Medulla oblongata (tissue), 1 donor: ENCODE results near the gene RAC2.
A peak's percentile ranks its signal among the peaks of the same experiment; 100 is the strongest.

Source experiments
- DNase-seq: peaks from one replicate; pipeline ENCODE4 v3.0.0-alpha.2; 2015; ENCODE audit errors: extremely low spot score

The RAC2 gene

GRCh38 chr22:37187891-37188761, 55.9 kb downstream of the RAC2 start, which contains the start of gene C1QTNF6:
Gene C1QTNF6, minus strand, starts transcription at chr22:37188247. Its CDS starts 34 bp downstream, at chr22:37188213.
- DNase-seq: no peak

GRCh38 chr22:37187552-37187890, 56.5 kb downstream of the RAC2 start:
- no peak for DNase-seq

- no peak for DNase-seq
Measured at GRCh38 chr22:37186997-37187522, 57.0 kb downstream of the RAC2 start.

GRCh38 chr22:37186228-37186996, 57.7 kb downstream of the RAC2 start:
- peak; percentile 69 for DNase-seq

- no peak for DNase-seq
Measured at GRCh38 chr22:37185646-37186227, 58.3 kb downstream of the RAC2 start.

- no peak for DNase-seq
Measured at GRCh38 chr22:37184816-37185541, 59.1 kb downstream of the RAC2 start.

- DNase-seq: no peak
Measured at GRCh38 chr22:37184380-37184755, 59.7 kb downstream of the RAC2 start.

GRCh38 chr22:37183432-37184379, 60.4 kb downstream of the RAC2 start:
- DNase-seq: no peak

GRCh38 chr22:37182949-37183245, 61.2 kb downstream of the RAC2 start:
- DNase-seq: no peak

- no peak for DNase-seq
Measured at GRCh38 chr22:37182101-37182948, 61.7 kb downstream of the RAC2 start.

GRCh38 chr22:37181681-37182080, 62.4 kb downstream of the RAC2 start:
- no peak for DNase-seq

- DNase-seq: no peak
Measured at GRCh38 chr22:37180531-37181231, 63.4 kb downstream of the RAC2 start.

- DNase-seq: no peak
Measured at GRCh38 chr22:37179622-37180420, 64.2 kb downstream of the RAC2 start.

GRCh38 chr22:37179126-37179470, 65.0 kb downstream of the RAC2 start:
- no peak for DNase-seq

GRCh38 chr22:37178350-37179125, 65.5 kb downstream of the RAC2 start:
- DNase-seq: peak; percentile 25

GRCh38 chr22:37177755-37178154, 66.3 kb downstream of the RAC2 start:
- no peak for DNase-seq

GRCh38 chr22:37177221-37177620, 66.8 kb downstream of the RAC2 start:
- DNase-seq: no peak
